MG63 (cell line): ENCODE measurements around the gene YRDC. TPM values are rescaled to one million over a fixed set of nuclear protein-coding genes. Genes with fewer than 3 reads are reported as not detected.
"Not testable (repeated sequence)": the region's sequence is repeated elsewhere in the genome, so short reads cannot be mapped to it uniquely, and the experiment has no call there.

ENCODE experiments used
- DNase-seq: peaks from one replicate; pipeline ENCODE4 v3.0.0-alpha.2; 2020
- H3K27me3 ChIP-seq: fragments of 250-450 bp; sonication (Bioruptor Pico); 2 replicates; pipeline ENCODE4 v1.5.1; 2020; ENCODE audit warnings: mild to moderate bottlenecking, moderate library complexity
- H3K36me3 ChIP-seq: fragments of 250-450 bp; sonication (Bioruptor Pico); 2 replicates; pipeline ENCODE4 v1.5.1; 2020; ENCODE audit warnings: mild to moderate bottlenecking, moderate library complexity
- H3K4me3 ChIP-seq: fragments of 250-450 bp; sonication (Bioruptor Pico); 2 replicates; pipeline ENCODE4 v1.5.1; 2020; ENCODE audit warnings: mild to moderate bottlenecking, moderate library complexity
- H3K9me3 ChIP-seq: fragments of 250-450 bp; sonication (Bioruptor Pico); 2 replicates; pipeline ENCODE4 v1.5.1; 2020; ENCODE audit warnings: mild to moderate bottlenecking, moderate library complexity
- total RNA-seq: library from RNA; depleted of rRNA; stranded (reverse); fragments of >200 nt; shearing (Covaris generic); gene quantifications from 2 replicates; pipeline ENCODE4 v1.2.3, GENCODE V29; 2014; ENCODE audit warnings: low replicate concordance

YRDC gene
- total RNA-seq, 1 experiment from 2014 or later = 37.8 TPM

DNA sequence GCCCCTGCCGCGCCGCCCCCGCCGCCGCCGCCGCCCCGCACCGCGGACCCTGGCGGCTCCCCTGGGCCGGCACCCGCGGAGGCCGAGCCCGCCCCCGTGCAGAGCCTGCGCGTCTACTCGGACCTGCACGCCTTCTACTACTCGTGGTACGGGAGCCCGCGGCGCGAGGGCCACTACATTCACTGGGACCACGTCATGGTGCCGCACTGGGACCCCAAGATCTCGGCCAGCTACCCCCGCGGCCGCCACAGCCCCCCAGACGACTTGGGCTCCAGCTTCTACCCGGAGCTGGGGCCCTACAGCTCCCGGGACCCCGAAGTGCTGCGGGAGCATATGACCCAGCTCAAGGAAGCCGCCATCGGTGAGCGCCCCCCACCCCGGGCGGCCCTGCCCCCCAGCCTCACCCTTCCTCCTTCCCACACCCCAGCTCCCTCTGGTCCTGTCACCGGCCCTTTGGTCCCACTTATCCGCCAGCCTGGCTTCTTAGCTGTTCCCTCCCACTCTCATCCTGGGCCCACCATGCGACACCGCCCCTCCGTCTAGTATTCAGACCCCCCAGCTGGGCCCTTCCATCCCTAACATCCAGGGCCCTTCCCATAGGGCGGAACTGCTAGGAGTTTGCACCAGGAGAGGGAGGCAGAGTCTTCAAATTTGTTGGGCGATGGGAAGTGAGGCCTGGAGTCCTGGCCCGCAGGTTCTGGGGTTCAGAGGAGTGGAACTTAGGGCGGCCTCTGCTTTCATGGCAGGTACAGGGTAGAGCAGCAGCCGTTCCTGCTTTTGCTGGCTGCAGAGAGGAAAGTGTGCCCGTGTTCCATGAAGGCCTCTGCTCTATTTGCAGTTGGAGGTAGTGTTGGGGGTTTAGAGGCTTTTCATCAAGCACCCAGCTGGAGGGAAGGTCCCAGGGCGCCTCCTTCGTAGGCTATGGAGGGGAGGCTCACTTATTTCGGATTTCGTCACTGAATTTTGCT lies 13.4 kb downstream of the YRDC start:
- Histone ChIP-seq H3K4me3 (peak overlapping the region; percentile 44), H3K27me3 (no peaks in the 10 kb centered on the region), H3K9me3 (no peaks in the 10 kb centered on the region), H3K36me3 (no peaks in the 10 kb centered on the region)
- DNase-seq = no peak

DNA sequence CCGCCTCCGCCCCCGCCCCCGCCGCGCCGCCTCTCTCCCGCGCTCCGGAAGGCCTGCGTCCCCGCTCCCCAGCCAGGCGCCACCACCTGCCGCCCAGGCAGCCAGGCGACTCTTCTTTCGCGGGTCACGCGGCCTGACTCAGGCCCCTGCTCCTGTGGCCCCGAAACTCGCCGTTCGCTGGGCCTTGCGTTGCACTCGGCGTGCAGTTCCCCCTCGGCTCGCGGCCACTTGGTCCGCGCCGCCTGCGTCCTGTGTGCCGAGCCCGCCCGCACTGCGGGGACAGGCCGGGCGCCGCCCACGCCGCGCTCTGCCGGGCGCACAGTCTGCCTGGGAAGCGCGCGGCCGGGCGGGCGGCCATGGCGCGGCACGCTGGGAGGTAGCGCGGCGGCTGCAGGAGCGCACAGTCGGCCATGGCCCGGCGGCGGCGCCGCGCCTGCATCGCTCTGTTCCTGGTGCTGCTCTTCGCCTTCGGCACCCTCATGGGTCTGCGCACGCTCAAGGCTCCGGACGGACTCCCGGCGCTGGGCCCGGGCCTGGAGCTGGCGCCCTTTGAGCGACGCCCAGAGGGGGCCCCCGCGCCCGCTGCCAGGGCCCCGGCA lies 14.1 kb downstream of the YRDC start, which contains the start of gene MANEAL:
Gene MANEAL, plus strand, starts transcription at position 75 of the 599 bp plus-strand sequence. Its CDS starts 336 bp downstream, at position 411.
- Histone ChIP-seq H3K9me3 (no peaks in the 10 kb centered on the region), H3K27me3 (no peaks in the 10 kb centered on the region), H3K4me3 (peak within 1 kb of the TSS; percentile 44), H3K36me3 (no peaks in the 10 kb centered on the region)
- DNase-seq = peak; percentile 65

DNA sequence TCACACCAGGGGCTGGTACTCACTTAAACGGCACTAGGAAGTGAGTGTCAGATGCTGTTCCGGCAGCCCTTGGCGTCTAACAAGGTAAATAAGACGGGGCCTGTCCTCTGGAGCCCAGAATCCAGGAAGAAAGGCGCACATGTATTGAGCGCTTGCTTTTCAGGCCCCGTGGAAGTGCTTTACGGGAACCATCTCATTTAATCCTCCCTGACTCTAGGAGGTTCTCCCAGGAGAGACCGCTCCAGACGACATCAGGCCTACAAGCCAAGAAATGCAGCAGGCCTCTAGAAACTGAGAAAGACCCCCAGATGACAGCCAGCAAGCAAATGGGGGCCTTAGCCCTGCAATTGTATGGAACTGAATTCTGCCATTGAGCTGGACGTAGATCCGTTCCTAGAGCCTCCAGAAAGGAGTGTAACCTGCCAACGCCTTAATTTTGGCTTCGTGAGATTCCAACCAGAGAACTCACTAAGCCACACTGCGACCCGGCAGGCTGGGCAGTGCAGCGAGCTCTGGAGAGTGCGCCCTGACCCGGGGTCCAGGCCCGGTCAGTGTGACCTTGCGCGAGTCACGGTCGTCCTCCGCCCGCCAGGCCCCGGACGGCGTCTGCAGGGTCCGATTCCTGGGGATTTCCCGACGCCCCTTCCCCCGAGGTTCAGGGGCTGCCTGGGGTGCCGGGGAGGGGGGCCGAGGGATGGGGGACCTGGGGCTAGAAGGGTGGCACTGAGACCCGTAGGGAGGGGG lies 14.9 kb downstream of the YRDC start:
- H3K4me3 ChIP-seq = no peak overlapping the region
- H3K27me3 ChIP-seq = peaks cover 3% of the 10 kb centered on the region
- H3K9me3 ChIP-seq = no peaks in the 10 kb centered on the region
- no peaks in the 10 kb centered on the region for H3K36me3 ChIP-seq
- no peak for DNase-seq

- DNase-seq = no peak
- no peak overlapping the region for H3K4me3 ChIP-seq
- peaks cover 3% of the 10 kb centered on the region; the same call in 1 of the 2 replicates for H3K27me3 ChIP-seq
- H3K9me3 ChIP-seq = no peaks in the 10 kb centered on the region
- no peaks in the 10 kb centered on the region for H3K36me3 ChIP-seq
Measured at GRCh38 chr1:37782491-37782890, 25.5 kb downstream of the YRDC start.

- Histone ChIP-seq H3K27me3 (no peaks in the 10 kb centered on the region), H3K9me3 (0 out of 2 replicates have a peak, but pooled peaks cover 4% of the 10 kb centered on the region), H3K4me3 (no peak overlapping the region), H3K36me3 (no peaks in the 10 kb centered on the region)
- DNase-seq = no peak
Measured at GRCh38 chr1:37778654-37779053, 29.4 kb downstream of the YRDC start.

GRCh38 chr1:37776946-37777516 lies 31.0 kb downstream of the YRDC start:
- no peaks in the 10 kb centered on the region for H3K36me3 ChIP-seq
- H3K9me3 ChIP-seq = peaks cover 5% of the 10 kb centered on the region; the same call in 1 of the 2 replicates
- no peak for DNase-seq
- H3K27me3 ChIP-seq = no peaks in the 10 kb centered on the region
- no peak overlapping the region for H3K4me3 ChIP-seq

GRCh38 chr1:37771440-37771839 lies 36.6 kb downstream of the YRDC start:
- DNase-seq, H3K4me3 ChIP-seq, H3K9me3 ChIP-seq, H3K36me3 ChIP-seq: not testable (repeated sequence)
- peaks cover 15% of the 10 kb centered on the region for H3K27me3 ChIP-seq

GRCh38 chr1:37767488-37767887 lies 40.5 kb downstream of the YRDC start:
- no peaks in the 10 kb centered on the region; the same call in 1 of the 2 replicates for H3K9me3 ChIP-seq
- no peak overlapping the region for H3K4me3 ChIP-seq
- no peaks in the 10 kb centered on the region for H3K36me3 ChIP-seq
- DNase-seq = no peak
- peaks cover 46% of the 10 kb centered on the region for H3K27me3 ChIP-seq

DNA sequence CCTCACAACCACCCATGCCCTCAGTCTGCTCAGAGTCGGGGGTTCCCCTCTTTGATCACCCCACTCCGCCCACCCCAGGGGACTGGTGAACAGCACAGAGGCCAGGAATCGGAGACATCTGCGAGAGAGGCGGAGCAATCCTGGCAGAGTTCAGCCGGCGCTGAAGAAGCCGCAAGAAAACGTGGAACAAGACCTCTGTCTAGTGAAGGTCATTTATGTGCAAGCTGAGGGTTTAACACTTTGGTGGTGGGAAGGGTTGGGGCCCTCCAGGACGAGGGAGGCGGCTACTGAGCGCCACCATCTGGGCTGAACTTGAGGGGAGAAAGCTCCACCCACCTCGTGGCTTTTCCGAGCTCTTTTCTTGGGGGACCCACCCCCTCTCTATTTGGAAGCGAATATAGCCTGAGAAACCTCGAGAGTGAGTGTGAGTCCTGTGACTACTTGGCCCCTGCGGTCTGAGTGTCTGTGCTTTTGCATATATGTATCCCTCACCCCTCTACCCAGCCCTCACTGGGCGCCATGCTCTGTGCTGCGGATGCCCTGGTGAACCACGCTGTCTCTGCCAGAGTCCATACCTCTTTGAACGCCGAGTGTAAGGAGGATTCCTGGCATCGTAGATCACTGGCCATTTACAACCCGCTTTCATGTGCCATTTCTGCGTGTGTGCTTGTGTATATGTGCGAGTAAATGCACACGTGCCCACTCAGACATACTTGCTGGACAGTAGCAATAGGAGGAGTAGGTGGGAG lies 41.9 kb downstream of the YRDC start:
- DNase-seq = no peak
- H3K36me3 ChIP-seq = no peaks in the 10 kb centered on the region
- H3K9me3 ChIP-seq = no peaks in the 10 kb centered on the region
- H3K27me3 ChIP-seq = peaks cover 49% of the 10 kb centered on the region
- H3K4me3 ChIP-seq = no peak overlapping the region

- Histone ChIP-seq H3K36me3 (no peaks in the 10 kb centered on the region), H3K27me3 (peaks cover 49% of the 10 kb centered on the region), H3K4me3 (no peak within 1 kb of the TSS), H3K9me3 (no peaks in the 10 kb centered on the region)
- DNase-seq = no peak
Measured at GRCh38 chr1:37764888-37765441, 43.0 kb downstream of the YRDC start, which contains the start of gene EPHA10. TSS of gene EPHA10 (minus strand) at chr1:37765120. CDS start at chr1:37765066, 54 bp downstream.

GRCh38 chr1:37764414-37764825 lies 43.6 kb downstream of the YRDC start:
- H3K9me3 ChIP-seq = no peaks in the 10 kb centered on the region
- no peaks in the 10 kb centered on the region for H3K36me3 ChIP-seq
- peak; percentile 32 for DNase-seq
- H3K27me3 ChIP-seq = peaks cover 47% of the 10 kb centered on the region
- no peak overlapping the region for H3K4me3 ChIP-seq

- no peak for DNase-seq
- H3K27me3 ChIP-seq = peaks cover 47% of the 10 kb centered on the region
- no peak overlapping the region for H3K4me3 ChIP-seq
- no peaks in the 10 kb centered on the region for H3K36me3 ChIP-seq
- H3K9me3 ChIP-seq = no peaks in the 10 kb centered on the region
Measured at GRCh38 chr1:37763791-37764413, 44.1 kb downstream of the YRDC start.

DNA sequence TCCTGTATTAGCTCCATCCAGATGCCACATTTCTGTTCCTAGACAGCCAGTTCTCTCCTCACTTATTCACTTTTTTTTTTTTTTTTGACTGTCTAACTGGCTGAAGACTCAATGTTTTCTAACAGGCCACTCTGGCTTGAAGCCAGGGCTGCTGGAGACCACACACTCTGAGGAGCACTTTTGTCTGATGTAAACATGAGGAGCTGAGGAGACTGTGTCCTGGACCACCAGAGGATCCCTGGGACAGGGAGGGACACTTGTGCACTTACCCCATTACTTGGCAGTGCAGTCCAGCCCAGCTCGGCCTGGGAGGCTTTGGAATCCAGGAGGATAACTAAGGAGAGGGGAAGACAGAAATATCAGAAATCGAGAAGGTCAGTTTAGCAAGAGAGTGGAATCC lies 45.5 kb downstream of the YRDC start:
- Histone ChIP-seq H3K27me3 (peaks cover 42% of the 10 kb centered on the region), H3K4me3 (no peak overlapping the region), H3K36me3 (no peaks in the 10 kb centered on the region), H3K9me3 (no peaks in the 10 kb centered on the region)
- DNase-seq = no peak

DNA sequence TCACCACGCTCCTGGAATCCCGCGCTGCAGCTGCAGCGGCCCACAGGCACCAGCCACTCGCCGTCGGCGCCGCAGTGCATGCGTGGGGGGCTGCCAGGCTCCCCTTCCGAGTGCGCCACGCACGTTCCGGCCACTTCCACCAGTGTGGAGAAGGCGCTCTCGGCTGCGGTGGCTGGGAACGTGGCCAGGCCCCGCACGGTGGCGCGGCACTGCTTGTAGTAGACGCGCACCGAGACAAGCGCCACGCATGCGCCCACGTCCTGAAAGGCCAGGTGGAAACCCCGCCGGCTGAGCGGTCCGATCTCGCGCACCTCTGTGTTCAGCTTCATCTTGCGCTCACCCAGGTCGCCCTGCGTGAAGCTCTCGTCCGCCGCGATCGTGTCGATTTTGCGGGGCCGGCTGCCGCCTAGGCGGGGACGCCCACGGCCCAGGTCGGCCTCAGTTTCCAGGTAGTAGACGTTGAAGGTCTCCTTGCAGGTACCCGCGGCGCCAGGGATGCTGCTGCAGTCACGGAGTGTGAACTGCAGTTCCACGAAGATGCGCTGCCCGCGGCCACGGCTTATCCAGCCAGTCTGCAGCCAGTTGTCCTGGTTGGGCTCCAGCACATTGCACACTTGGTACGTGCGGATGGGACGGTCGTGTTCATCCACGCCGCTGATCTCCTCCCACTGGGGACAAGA lies 46.5 kb downstream of the YRDC start:
- no peak for DNase-seq
- Histone ChIP-seq H3K9me3 (no peaks in the 10 kb centered on the region), H3K4me3 (no peak overlapping the region), H3K27me3 (peaks cover 38% of the 10 kb centered on the region), H3K36me3 (no peaks in the 10 kb centered on the region)

DNA sequence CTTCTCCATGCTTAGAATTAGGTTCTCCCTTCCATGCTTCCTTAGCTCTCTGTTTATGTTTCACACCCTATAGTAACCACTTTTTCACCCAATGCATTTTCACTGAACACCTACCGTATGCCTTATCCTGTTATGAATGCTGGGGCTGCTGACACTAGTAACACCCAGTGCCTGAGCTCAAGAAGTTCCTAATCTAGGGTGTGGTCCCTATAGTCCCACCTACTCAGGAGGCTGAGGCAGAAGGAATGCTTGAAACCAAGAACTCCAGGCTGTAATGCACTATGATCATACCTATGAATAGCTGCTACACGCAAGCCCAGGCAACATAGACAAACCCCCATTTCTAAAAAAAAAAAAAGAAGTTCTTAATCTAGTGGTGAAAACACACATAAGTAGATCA lies 48.6 kb downstream of the YRDC start:
- Histone ChIP-seq H3K27me3 (peaks cover 20% of the 10 kb centered on the region), H3K9me3 (no peaks in the 10 kb centered on the region), H3K4me3 (no peak overlapping the region), H3K36me3 (no peaks in the 10 kb centered on the region)
- DNase-seq = no peak
